ENCODE data around the gene BBS10. TPM values are rescaled to one million over a fixed set of nuclear protein-coding genes. Genes with fewer than 3 reads are reported as not detected.
"Not testable (repeated sequence)": the region's sequence is repeated elsewhere in the genome, so short reads cannot be mapped to it uniquely, and the experiment has no call there.

BBS10 gene
- total and polyA plus RNA-seq, 4 experiments from 2014 or later: 0.92 to 12.6 (median 7.0) TPM

- intact Hi-C loops (cut with micrococcal nuclease): no loop called here
- peaks cover 14% of the 10 kb centered on the region for H3K36me3 ChIP-seq (ENCODE audit: insufficient read depth, low read length)
Observed at GRCh38 chr12:76375939-76376338, 27.7 kb upstream of the BBS10 start.

GRCh38 chr12:76375470-76375869 lies 27.3 kb upstream of the BBS10 start:
- intact Hi-C loops (cut with micrococcal nuclease): no loop called here
- Mint-ChIP-seq H3K4me3 (no peak overlapping the region), H3K36me3 (peaks cover 61 to 72% of the 10 kb centered on the region in 2 donors), H3K9me3 (no peaks in the 10 kb centered on the region), H3K4me1 (no peaks in the 10 kb centered on the region), H3K27me3 (no peaks in the 10 kb centered on the region), H3K27ac (no peak overlapping the region)
- H3K36me3 ChIP-seq (ENCODE audit: insufficient read depth, low read length): peaks cover 14% of the 10 kb centered on the region
- H3K4me3 ChIP-seq (ENCODE audit: low read length in 2 of 2): no peak overlapping the region
- no peaks in the 10 kb centered on the region for H3K4me1 ChIP-seq (ENCODE audit: insufficient read depth, low read length)
- no peaks in the 10 kb centered on the region for H3K27me3 ChIP-seq (ENCODE audit: insufficient read depth, low read length)
- POLR2A ChIA-PET (ENCODE audit: partially characterized antibody): no interaction called here
- no peaks in the 10 kb centered on the region for H3K9me3 ChIP-seq (ENCODE audit: control insufficient read depth in 1 of 2, low read length in 2 of 2)
- DNase-seq: no peak
- H3K27ac ChIP-seq (ENCODE audit: low read depth, low read length): no peak overlapping the region
- CTCF ChIA-PET (ENCODE audit: partially characterized antibody): no interaction called here

More at GRCh38 chr12:76375939-76376338, 27.7 kb upstream of the BBS10 start:
- ChIA-PET POLR2A (ENCODE audit: partially characterized antibody) (no interaction called here), CTCF (ENCODE audit: partially characterized antibody) (no interaction called here)
- Mint-ChIP-seq H3K36me3 (peaks cover 56 to 71% of the 10 kb centered on the region in 2 donors), H3K4me3 (no peak overlapping the region), H3K4me1 (no peaks in the 10 kb centered on the region), H3K9me3 (no peaks in the 10 kb centered on the region), H3K27me3 (no peaks in the 10 kb centered on the region), H3K27ac (peak overlapping the region in 1 of 7 donors; percentile 41)
- H3K27me3 ChIP-seq (ENCODE audit: insufficient read depth, low read length): no peaks in the 10 kb centered on the region
- no peak overlapping the region for H3K4me3 ChIP-seq (ENCODE audit: low read length in 2 of 2)
- DNase-seq: no peak
- no peaks in the 10 kb centered on the region for H3K9me3 ChIP-seq (ENCODE audit: control insufficient read depth in 1 of 2, low read length in 2 of 2)
- H3K27ac ChIP-seq (ENCODE audit: low read depth, low read length): no peak overlapping the region
- H3K4me1 ChIP-seq (ENCODE audit: insufficient read depth, low read length): no peaks in the 10 kb centered on the region

- Histone ChIP-seq H3K9me3 (ENCODE audit: control insufficient read depth in 1 of 2, low read length in 2 of 2) (no peaks in the 10 kb centered on the region), H3K27ac (ENCODE audit: low read depth, low read length) (no peak overlapping the region), H3K4me1 (ENCODE audit: insufficient read depth, low read length) (no peaks in the 10 kb centered on the region), H3K27me3 (ENCODE audit: insufficient read depth, low read length) (no peaks in the 10 kb centered on the region), H3K36me3 (ENCODE audit: insufficient read depth, low read length) (peaks cover 24% of the 10 kb centered on the region), H3K4me3 (ENCODE audit: low read length in 2 of 2) (no peak overlapping the region)
- peaks cover 66 to 77% of the 10 kb centered on the region in 2 donors for H3K36me3 Mint-ChIP-seq
- intact Hi-C loops (cut with micrococcal nuclease): no loop called here
- no peaks in the 10 kb centered on the region for H3K4me1 Mint-ChIP-seq
- no peaks in the 10 kb centered on the region for H3K27me3 Mint-ChIP-seq
- H3K4me3 Mint-ChIP-seq: no peak overlapping the region
- no peak for DNase-seq
- ChIA-PET POLR2A (ENCODE audit: partially characterized antibody) (no interaction called here), CTCF (ENCODE audit: partially characterized antibody) (no interaction called here)
- no peaks in the 10 kb centered on the region for H3K9me3 Mint-ChIP-seq
- H3K27ac Mint-ChIP-seq: peak overlapping the region in 1 of 7 donors; percentile 19
Observed at GRCh38 chr12:76374386-76375020, 26.3 kb upstream of the BBS10 start.

- Histone ChIP-seq H3K27me3 (ENCODE audit: insufficient read depth, low read length) (no peaks in the 10 kb centered on the region), H3K4me1 (ENCODE audit: insufficient read depth, low read length) (no peaks in the 10 kb centered on the region), H3K9me3 (ENCODE audit: control insufficient read depth in 1 of 2, low read length in 2 of 2) (no peaks in the 10 kb centered on the region), H3K4me3 (ENCODE audit: low read length in 2 of 2) (no peak overlapping the region), H3K27ac (ENCODE audit: low read depth, low read length) (no peak overlapping the region), H3K36me3 (ENCODE audit: insufficient read depth, low read length) (peaks cover 37% of the 10 kb centered on the region)
- H3K27me3 Mint-ChIP-seq: no peaks in the 10 kb centered on the region
- H3K4me1 Mint-ChIP-seq: peaks cover 0 to 7% (median 0%) of the 10 kb centered on the region in 4 donors
- ChIA-PET CTCF (ENCODE audit: partially characterized antibody) (interaction anchor here (1.3 kb wide), 1 partner anchor 218 kb away, joined by 3 read pairs; no protein-coding TSS in a partner anchor), POLR2A (ENCODE audit: partially characterized antibody) (no interaction called here)
- no peak overlapping the region for H3K4me3 Mint-ChIP-seq
- H3K27ac Mint-ChIP-seq: peak overlapping the region in 2 of 7 donors; percentile 6 to 44
- no peak for DNase-seq
- H3K36me3 Mint-ChIP-seq: peaks cover 81 to 82% of the 10 kb centered on the region in 2 donors
- intact Hi-C loops (cut with micrococcal nuclease): no loop called here
- H3K9me3 Mint-ChIP-seq: peaks cover 0 to 10% (median 3%) of the 10 kb centered on the region in 8 donors
Observed at GRCh38 chr12:76368230-76368629, 20.0 kb upstream of the BBS10 start.

- H3K27me3 Mint-ChIP-seq: no peaks in the 10 kb centered on the region
- no peak overlapping the region for H3K4me3 Mint-ChIP-seq
- Histone ChIP-seq H3K4me1 (ENCODE audit: insufficient read depth, low read length) (no peaks in the 10 kb centered on the region), H3K27me3 (ENCODE audit: insufficient read depth, low read length) (no peaks in the 10 kb centered on the region), H3K4me3 (ENCODE audit: low read length in 2 of 2) (no peak overlapping the region), H3K9me3 (ENCODE audit: control insufficient read depth in 1 of 2, low read length in 2 of 2) (no peaks in the 10 kb centered on the region), H3K27ac (ENCODE audit: low read depth, low read length) (no peak overlapping the region), H3K36me3 (ENCODE audit: insufficient read depth, low read length) (peaks cover 33% of the 10 kb centered on the region)
- H3K4me1 Mint-ChIP-seq: peaks cover 0 to 7% (median 1%) of the 10 kb centered on the region in 4 donors
- H3K27ac Mint-ChIP-seq: peak overlapping the region in 1 of 7 donors; percentile 35
- DNase-seq: no peak
- peaks cover 83 to 86% of the 10 kb centered on the region in 2 donors for H3K36me3 Mint-ChIP-seq
- peaks cover 0 to 10% (median 3%) of the 10 kb centered on the region in 8 donors for H3K9me3 Mint-ChIP-seq
- CTCF ChIA-PET (ENCODE audit: partially characterized antibody): no interaction called here
- intact Hi-C loops (cut with micrococcal nuclease): no loop called here
- POLR2A ChIA-PET (ENCODE audit: partially characterized antibody): no interaction called here
Observed at GRCh38 chr12:76366163-76366562, 17.9 kb upstream of the BBS10 start.

GRCh38 chr12:76364131-76364530 lies 15.9 kb upstream of the BBS10 start:
- H3K27me3 ChIP-seq (ENCODE audit: insufficient read depth, low read length); H3K4me1 ChIP-seq (ENCODE audit: insufficient read depth, low read length); CTCF ChIA-PET (ENCODE audit: partially characterized antibody); H3K27ac ChIP-seq (ENCODE audit: low read depth, low read length); H3K4me1 Mint-ChIP-seq; intact Hi-C loops (cut with micrococcal nuclease); H3K4me3 ChIP-seq (ENCODE audit: low read length in 2 of 2); H3K27me3 Mint-ChIP-seq; H3K4me3 Mint-ChIP-seq; H3K9me3 Mint-ChIP-seq; POLR2A ChIA-PET (ENCODE audit: partially characterized antibody); H3K9me3 ChIP-seq (ENCODE audit: control insufficient read depth in 1 of 2, low read length in 2 of 2); DNase-seq: not testable (repeated sequence)
- H3K36me3 Mint-ChIP-seq: peaks cover 79 to 85% of the 10 kb centered on the region in 2 donors
- H3K27ac Mint-ChIP-seq: peak overlapping the region in 1 of 7 donors; percentile 19
- H3K36me3 ChIP-seq (ENCODE audit: insufficient read depth, low read length): peaks cover 22% of the 10 kb centered on the region

- Mint-ChIP-seq H3K27me3 (no peaks in the 10 kb centered on the region), H3K9me3 (peaks cover 0 to 7% (median 0%) of the 10 kb centered on the region in 8 donors), H3K27ac (no peak overlapping the region), H3K4me3 (no peak overlapping the region), H3K36me3 (peaks cover 66 to 78% of the 10 kb centered on the region in 2 donors), H3K4me1 (peaks cover 0 to 7% (median 1%) of the 10 kb centered on the region in 4 donors)
- peaks cover 5% of the 10 kb centered on the region for H3K36me3 ChIP-seq (ENCODE audit: insufficient read depth, low read length)
- no peaks in the 10 kb centered on the region for H3K4me1 ChIP-seq (ENCODE audit: insufficient read depth, low read length)
- no peaks in the 10 kb centered on the region for H3K27me3 ChIP-seq (ENCODE audit: insufficient read depth, low read length)
- ChIA-PET POLR2A (ENCODE audit: partially characterized antibody) (no interaction called here), CTCF (ENCODE audit: partially characterized antibody) (interaction anchor here (0.8 kb wide), 1 partner anchor 12 kb away, joined by 3 read pairs; the partner anchor contains the start of gene BBS10)
- intact Hi-C loops (cut with micrococcal nuclease): no loop called here
- H3K4me3 ChIP-seq (ENCODE audit: low read length in 2 of 2): no peak overlapping the region
- DNase-seq: no peak
- H3K27ac ChIP-seq (ENCODE audit: low read depth, low read length): no peak overlapping the region
- no peaks in the 10 kb centered on the region for H3K9me3 ChIP-seq (ENCODE audit: control insufficient read depth in 1 of 2, low read length in 2 of 2)
Observed at GRCh38 chr12:76360316-76360715, 12.1 kb upstream of the BBS10 start.
